HCT116 (cell line): ENCODE measurements around the gene ARMC10. TPM values are rescaled to one million over a fixed set of nuclear protein-coding genes. Genes with fewer than 3 reads are reported as not detected.
"Not testable (repeated sequence)": the region's sequence is repeated elsewhere in the genome, so short reads cannot be mapped to it uniquely, and the experiment has no call there.

Source experiments
- ATAC-seq: fragments of 200-7000 bp; cut with Tn5 transposase; 2 replicates; pipeline ENCODE4 v1.9.1; 2020; ENCODE audit warnings: mild to moderate bottlenecking, moderate library complexity
- BruUV-seq: library from RNA; stranded (reverse); fragments of 400-500 nt; replicated peaks from 2 replicates; lab custom pipeline; 2021; lab: Mats Ljungman, UMichigan
- CTCF ChIA-PET: fragments of 300-600 bp; sonication (Branson Sonifier 250); formaldehyde crosslinking; loops from one replicate; lab custom pipeline; 2021; ENCODE audit warnings: antibody characterized with exemption; lab: Charles Lee
- POLR2A ChIA-PET: fragments of 300-600, 350-600 bp; sonication (Branson Sonifier 250); formaldehyde crosslinking; loops from one replicate; lab custom pipeline; 2021; ENCODE audit warnings: antibody characterized with exemption; lab: Charles Lee
- RAD21 ChIA-PET, 2 experiments: fragments of 300-600 bp; sonication (Branson Sonifier 250); formaldehyde crosslinking; loops; one replicate each; lab custom pipeline; 2023; ENCODE audit warnings: low total read pairs in 2 of 2; ENCODE audit not compliant: uncharacterized antibody in 2 of 2, unreplicated experiment in 2 of 2, low non-redundant PET in 1 of 2; lab: Charles Lee
- DNase-seq: peaks from one replicate; pipeline ENCODE4 v3.0.0-alpha.2; 2010; ENCODE audit warnings: low read depth, low spot score
- H2AFZ ChIP-seq: fragments of 200-600 bp; shearing (Covaris generic), sonication (generic); 2 replicates; pipeline ENCODE4 v1.6.1; 2017; ENCODE audit warnings: low read depth, mixed run types, mixed read lengths, antibody characterized with exemption, low read length; ENCODE audit not compliant: poor library complexity, severe bottlenecking
- H3K27ac ChIP-seq: 2 replicates; pipeline ENCODE4 v1.5.1; 2012; ENCODE audit warnings: low read depth, low read length
- H3K27me3 ChIP-seq: fragments of 200-600 bp; sonication (generic); 2 replicates; pipeline ENCODE4 v1.6.1; 2016; ENCODE audit warnings: mixed run types, low read length, mixed read lengths; ENCODE audit not compliant: insufficient read depth
- H3K36me3 ChIP-seq, 2 experiments: fragments of 200-500 bp in 1 of 2; fragments of 200-600 bp in 1 of 2; sonication (Bioruptor generic) in 1 of 2; sonication (generic) in 1 of 2; 2 replicates each; pipeline versions ENCODE4 v1.5.1 to v1.6.1; 2014 to 2016; ENCODE audit warnings: low read length in 2 of 2, inconsistent platforms in 1 of 2, mixed read lengths in 1 of 2, mixed run types in 1 of 2; ENCODE audit not compliant: insufficient read depth in 2 of 2, control insufficient read depth in 1 of 2
- H3K4me1 ChIP-seq, 2 experiments: fragments of 200-600 bp in 1 of 2; sonication (generic) in 1 of 2; 2 replicates each; pipeline versions ENCODE4 v1.5.1 to v1.6.1; 2012 to 2017; ENCODE audit warnings: low read length in 2 of 2, inconsistent platforms in 1 of 2, mild to moderate bottlenecking in 1 of 2, mixed read lengths in 1 of 2, mixed run types in 1 of 2, moderate library complexity in 1 of 2; ENCODE audit not compliant: insufficient read depth in 2 of 2, control insufficient read depth in 1 of 2
- H3K4me2 ChIP-seq: fragments of 200-600 bp; sonication (generic); 2 replicates; pipeline ENCODE4 v1.6.1; 2017; ENCODE audit warnings: mixed run types, low read length, mixed read lengths
- H3K4me3 ChIP-seq, 2 experiments: fragments of 200-600 bp in 1 of 2; sonication (generic) in 1 of 2; replicated peaks in 1 of 2; 2 replicates each; pipeline ENCODE4 v1.5.1; 2011 to 2016; ENCODE audit warnings: low read length in 2 of 2, control low read depth in 1 of 2, low read depth in 1 of 2, mild to moderate bottlenecking in 1 of 2, mixed read lengths in 1 of 2, mixed run types in 1 of 2
- H3K79me2 ChIP-seq: fragments of 200-600 bp; sonication (generic); 2 replicates; pipeline ENCODE4 v1.6.1; 2017; ENCODE audit warnings: mild to moderate bottlenecking, mixed run types, low read length, moderate library complexity, mixed read lengths; ENCODE audit not compliant: insufficient read depth
- H3K9ac ChIP-seq: fragments of 200-600 bp; sonication (generic); 2 replicates; pipeline ENCODE4 v1.6.1; 2016; ENCODE audit warnings: low read length, mixed read lengths
- H3K9me2 ChIP-seq: fragments of 200-600 bp; sonication (generic), shearing (Covaris generic); 2 replicates; pipeline ENCODE4 v1.6.1; 2017; ENCODE audit warnings: mixed run types, mild to moderate bottlenecking, moderate library complexity; ENCODE audit not compliant: insufficient read depth
- H3K9me3 ChIP-seq, 2 experiments: fragments of 200-500 bp in 1 of 2; fragments of 200-600 bp in 1 of 2; sonication (Bioruptor generic) in 1 of 2; sonication (generic) in 1 of 2; 2 replicates each; pipeline ENCODE4 v1.6.1; 2014 to 2017; ENCODE audit warnings: low read length in 2 of 2, mixed read lengths in 2 of 2, inconsistent platforms in 1 of 2, low read depth in 1 of 2, mild to moderate bottlenecking in 1 of 2, mixed run types in 1 of 2, moderate library complexity in 1 of 2; ENCODE audit not compliant: control insufficient read depth in 1 of 2, insufficient read depth in 1 of 2
- H4K20me1 ChIP-seq: fragments of 200-600 bp; sonication (generic), shearing (Covaris generic); 2 replicates; pipeline ENCODE4 v1.6.1; 2017; ENCODE audit warnings: mixed run types, mild to moderate bottlenecking, moderate library complexity; ENCODE audit not compliant: insufficient read depth
- ATF3 ChIP-seq: IDR thresholded peaks from 2 replicates; pipeline ENCODE4 v1.6.1; 2012
- CEBPB ChIP-seq: IDR thresholded peaks from 2 replicates; pipeline ENCODE4 v1.6.1; 2012; ENCODE audit warnings: low read depth
- EZH2 ChIP-seq: fragments of 200-600 bp; sonication (generic); IDR thresholded peaks from 2 replicates; pipeline ENCODE4 v1.6.1; 2017; ENCODE audit warnings: antibody characterized with exemption, mixed run types
- REST ChIP-seq: IDR thresholded peaks from 2 replicates; pipeline ENCODE4 v1.6.1; 2012; ENCODE audit warnings: low read depth
- YY1 ChIP-seq: IDR thresholded peaks from 2 replicates; pipeline ENCODE4 v1.6.1; 2011; ENCODE audit warnings: low read length, low read depth, moderate library complexity, mild to moderate bottlenecking; ENCODE audit not compliant: insufficient replicate concordance; ENCODE audit errors: extremely low read depth
- ZFX ChIP-seq: fragments of 450-650 bp; IDR thresholded peaks from 2 replicates; pipeline ENCODE4 v1.6.1; 2017
- intact Hi-C: fragments of 100-400 bp; cut with micrococcal nuclease; formaldehyde crosslinking; loops from 2 replicates; pipeline ENCODE4 v1.10.0; 2022
- total RNA-seq: library from RNA; stranded (reverse); gene quantifications from one replicate; pipeline ENCODE4 v1.2.1, GENCODE V29; 2021; ENCODE audit not compliant: unreplicated experiment

The ARMC10 gene
- total RNA-seq, 1 experiment from 2014 or later = 53.3 TPM

- no peak overlapping the region for H3K4me2 ChIP-seq
- no peak for TF ChIP-seq ZFX
- TF ChIP-seq CEBPB = no peak
- no peak for TF ChIP-seq YY1
- TF ChIP-seq ATF3 = no peak
- BruUV-seq = no TSS peak
- H3K27ac ChIP-seq = no peak overlapping the region
- no peaks in the 10 kb centered on the region for H3K9me3 ChIP-seq
- no peaks in the 10 kb centered on the region for H3K79me2 ChIP-seq
- ChIA-PET RAD21 (no interaction called here), CTCF (no interaction called here), POLR2A (no interaction called here)
- H3K27me3 ChIP-seq = no peaks in the 10 kb centered on the region
- intact Hi-C loops = no loop called here
- H3K9ac ChIP-seq = no peak overlapping the region
- ATAC-seq (no peak), DNase-seq (no peak)
- H3K9me2 ChIP-seq = no peaks in the 10 kb centered on the region
- no peak overlapping the region for H3K4me3 ChIP-seq
- no peaks in the 10 kb centered on the region for H3K4me1 ChIP-seq
- H3K36me3 ChIP-seq = peaks cover 12 to 23% of the 10 kb centered on the region in 2 experiments; a peak in 3 of 4 replicates
- no peak overlapping the region for H2AFZ ChIP-seq
- H4K20me1 ChIP-seq = peaks cover 4% of the 10 kb centered on the region; the same call in 1 of the 2 replicates
Measured at GRCh38 chr7:103101543-103101942, 26.6 kb downstream of the ARMC10 start.

GRCh38 chr7:103106005-103106702, 31.2 kb downstream of the ARMC10 start:
- peaks cover 0 to 13% of the 10 kb centered on the region in 2 experiments; a peak in 2 of 4 replicates for H3K36me3 ChIP-seq
- H2AFZ ChIP-seq = no peak overlapping the region
- ChIA-PET CTCF (no interaction called here), POLR2A (no interaction called here), RAD21 (no interaction called here)
- H3K4me2 ChIP-seq = no peak overlapping the region
- H3K9me2 ChIP-seq = no peaks in the 10 kb centered on the region
- intact Hi-C loops = no loop called here
- DNase-seq = no peak
- H3K27ac ChIP-seq = no peak overlapping the region
- no peak for ATAC-seq
- no peaks in the 10 kb centered on the region for H3K79me2 ChIP-seq
- no peaks in the 10 kb centered on the region for H4K20me1 ChIP-seq
- H3K4me1 ChIP-seq = no peaks in the 10 kb centered on the region
- no peaks in the 10 kb centered on the region for H3K9me3 ChIP-seq
- TF ChIP-seq EZH2 = no peak
- no peak for TF ChIP-seq ATF3
- TF ChIP-seq REST = no peak
- BruUV-seq = no TSS peak
- no peaks in the 10 kb centered on the region for H3K27me3 ChIP-seq
- H3K9ac ChIP-seq = no peak overlapping the region
- no peak overlapping the region for H3K4me3 ChIP-seq

- H4K20me1 ChIP-seq, POLR2A ChIA-PET, H3K4me2 ChIP-seq, H3K27ac ChIP-seq, DNase-seq, ATAC-seq, RAD21 ChIA-PET, H3K27me3 ChIP-seq, H2AFZ ChIP-seq, H3K4me3 ChIP-seq, H3K4me1 ChIP-seq, H3K79me2 ChIP-seq, H3K9me3 ChIP-seq, H3K9me2 ChIP-seq, CTCF ChIA-PET, intact Hi-C loops, H3K9ac ChIP-seq, BruUV-seq: not testable (repeated sequence)
- H3K36me3 ChIP-seq = peaks cover 0 to 10% of the 10 kb centered on the region in 2 experiments; a peak in 2 of 4 replicates
Measured at GRCh38 chr7:103106703-103107070, 31.7 kb downstream of the ARMC10 start.
